Mesothelial cell of epicardium (in vitro differentiated cells): Measurements from ENCODE around the gene CTNNBL1. TPM values are rescaled to one million over a fixed set of nuclear protein-coding genes. Genes with fewer than 3 reads are reported as not detected.
"Not testable (repeated sequence)": the region's sequence is repeated elsewhere in the genome, so short reads cannot be mapped to it uniquely, and the experiment has no call there.

Experiments used
- DNase-seq, 2 experiments: peaks; one replicate each; pipeline ENCODE4 v3.0.0; 2021; ENCODE audit warnings: low spot score in 2 of 2; ENCODE audit not compliant: unreplicated experiment in 2 of 2
- H3K27ac Mint-ChIP-seq: 2 replicates; pipeline ENCODE4 v1.8.0; 2021; ENCODE audit warnings: mixed read lengths
- H3K27me3 Mint-ChIP-seq: 2 replicates; pipeline ENCODE4 v1.8.0; 2021; ENCODE audit warnings: low read depth, mixed read lengths
- H3K36me3 Mint-ChIP-seq: 2 replicates; pipeline ENCODE4 v1.8.0; 2021; ENCODE audit warnings: mixed read lengths
- H3K4me1 Mint-ChIP-seq: 2 replicates; pipeline ENCODE4 v1.8.0; 2021; ENCODE audit warnings: mixed read lengths
- H3K4me3 Mint-ChIP-seq: 2 replicates; pipeline ENCODE4 v1.8.0; 2021; ENCODE audit warnings: mild to moderate bottlenecking, moderate library complexity, mixed read lengths
- H3K9me3 Mint-ChIP-seq: 2 replicates; pipeline ENCODE4 v1.8.0; 2021; ENCODE audit warnings: mixed read lengths
- total RNA-seq: library from RNA; stranded (reverse); gene quantifications from 3 replicates; pipeline ENCODE4 v1.2.1, GENCODE V29; 2021
- TF ChIP-seq, protein P1 (sequence below): fragments of 200-600 bp; sonication (generic); IDR thresholded peaks from one replicate; pipeline ENCODE4 v1.5.0; 2021; ENCODE audit warnings: antibody characterized with exemption; ENCODE audit not compliant: unreplicated experiment

The CTNNBL1 gene
- total RNA-seq, 1 donor from 2014 or later: 59.0 TPM

GRCh38 chr20:37681384-37682112 lies 12.3 kb upstream of the CTNNBL1 start:
- H3K27ac Mint-ChIP-seq: no peak overlapping the region
- DNase-seq: no peak
- H3K4me3 Mint-ChIP-seq: no peak overlapping the region
- no peaks in the 10 kb centered on the region for H3K36me3 Mint-ChIP-seq
- peaks cover 51% of the 10 kb centered on the region for H3K27me3 Mint-ChIP-seq
- no peaks in the 10 kb centered on the region for H3K9me3 Mint-ChIP-seq
- H3K4me1 Mint-ChIP-seq: peaks cover 10% of the 10 kb centered on the region
- TF ChIP-seq, protein P1, sequence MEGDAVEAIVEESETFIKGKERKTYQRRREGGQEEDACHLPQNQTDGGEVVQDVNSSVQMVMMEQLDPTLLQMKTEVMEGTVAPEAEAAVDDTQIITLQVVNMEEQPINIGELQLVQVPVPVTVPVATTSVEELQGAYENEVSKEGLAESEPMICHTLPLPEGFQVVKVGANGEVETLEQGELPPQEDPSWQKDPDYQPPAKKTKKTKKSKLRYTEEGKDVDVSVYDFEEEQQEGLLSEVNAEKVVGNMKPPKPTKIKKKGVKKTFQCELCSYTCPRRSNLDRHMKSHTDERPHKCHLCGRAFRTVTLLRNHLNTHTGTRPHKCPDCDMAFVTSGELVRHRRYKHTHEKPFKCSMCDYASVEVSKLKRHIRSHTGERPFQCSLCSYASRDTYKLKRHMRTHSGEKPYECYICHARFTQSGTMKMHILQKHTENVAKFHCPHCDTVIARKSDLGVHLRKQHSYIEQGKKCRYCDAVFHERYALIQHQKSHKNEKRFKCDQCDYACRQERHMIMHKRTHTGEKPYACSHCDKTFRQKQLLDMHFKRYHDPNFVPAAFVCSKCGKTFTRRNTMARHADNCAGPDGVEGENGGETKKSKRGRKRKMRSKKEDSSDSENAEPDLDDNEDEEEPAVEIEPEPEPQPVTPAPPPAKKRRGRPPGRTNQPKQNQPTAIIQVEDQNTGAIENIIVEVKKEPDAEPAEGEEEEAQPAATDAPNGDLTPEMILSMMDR: no peak

- peaks cover 51% of the 10 kb centered on the region for H3K27me3 Mint-ChIP-seq
- H3K9me3 Mint-ChIP-seq, H3K4me3 Mint-ChIP-seq, H3K27ac Mint-ChIP-seq, DNase-seq, H3K4me1 Mint-ChIP-seq, H3K36me3 Mint-ChIP-seq: not testable (repeated sequence)
These were observed 10.7 kb upstream of the CTNNBL1 start for GRCh38 chr20:37683146-37683545.

- TF ChIP-seq, protein P1: no peak
- H3K27me3 Mint-ChIP-seq: peaks cover 68% of the 10 kb centered on the region
- no peaks in the 10 kb centered on the region for H3K4me1 Mint-ChIP-seq
- no peak overlapping the region for H3K27ac Mint-ChIP-seq
- no peaks in the 10 kb centered on the region for H3K9me3 Mint-ChIP-seq
- no peak overlapping the region for H3K4me3 Mint-ChIP-seq
- H3K36me3 Mint-ChIP-seq: no peaks in the 10 kb centered on the region
- DNase-seq: no peak
These were observed 6.9 kb upstream of the CTNNBL1 start for GRCh38 chr20:37686762-37687477.

DNA sequence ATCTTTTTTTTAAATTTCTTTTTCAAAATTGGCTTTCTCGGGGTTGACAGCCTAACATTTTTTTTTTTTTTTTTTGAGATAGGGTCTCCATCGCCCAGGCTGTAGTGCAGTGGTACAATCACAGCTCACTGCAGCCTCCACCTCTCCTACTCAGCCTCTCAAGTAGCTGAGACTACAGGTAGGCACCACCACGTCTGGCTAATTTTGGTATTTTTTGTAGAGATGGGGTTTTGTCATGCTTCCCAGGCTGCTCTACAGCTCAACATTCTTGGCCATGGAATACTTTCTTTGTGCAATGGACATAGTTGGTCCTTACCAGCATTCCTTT lies 6.4 kb upstream of the CTNNBL1 start:
- Mint-ChIP-seq H3K36me3 (no peaks in the 10 kb centered on the region), H3K4me1 (no peaks in the 10 kb centered on the region), H3K27me3 (peaks cover 64% of the 10 kb centered on the region), H3K27ac (no peak overlapping the region), H3K4me3 (no peak overlapping the region), H3K9me3 (no peaks in the 10 kb centered on the region)
- TF ChIP-seq, protein P1: no peak
- DNase-seq: no peak

DNA sequence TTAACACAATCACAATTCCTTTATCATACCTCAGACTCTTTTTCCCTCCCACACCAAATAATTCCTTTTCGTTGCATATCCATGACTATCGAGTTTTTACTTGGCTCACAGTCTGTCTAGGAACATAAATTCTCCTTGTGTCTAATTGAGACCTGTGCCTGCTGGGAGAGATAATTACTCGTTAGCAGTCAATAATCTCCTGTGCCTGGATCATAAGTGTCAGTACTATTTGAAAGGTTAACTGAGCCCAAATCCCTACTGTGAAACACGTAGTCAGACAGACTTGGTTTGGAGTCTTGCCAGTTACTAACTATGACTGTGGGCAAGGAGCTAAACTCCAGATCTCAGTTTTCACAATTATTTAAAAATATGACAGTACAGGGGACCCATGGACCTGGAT lies 5.7 kb upstream of the CTNNBL1 start:
- H3K27me3 Mint-ChIP-seq: peaks cover 63% of the 10 kb centered on the region
- H3K36me3 Mint-ChIP-seq: no peaks in the 10 kb centered on the region
- no peak overlapping the region for H3K4me3 Mint-ChIP-seq
- H3K27ac Mint-ChIP-seq: no peak overlapping the region
- DNase-seq: no peak
- TF ChIP-seq, protein P1: no peak
- no peaks in the 10 kb centered on the region for H3K9me3 Mint-ChIP-seq
- H3K4me1 Mint-ChIP-seq: peaks cover under 1% of the 10 kb centered on the region

DNA sequence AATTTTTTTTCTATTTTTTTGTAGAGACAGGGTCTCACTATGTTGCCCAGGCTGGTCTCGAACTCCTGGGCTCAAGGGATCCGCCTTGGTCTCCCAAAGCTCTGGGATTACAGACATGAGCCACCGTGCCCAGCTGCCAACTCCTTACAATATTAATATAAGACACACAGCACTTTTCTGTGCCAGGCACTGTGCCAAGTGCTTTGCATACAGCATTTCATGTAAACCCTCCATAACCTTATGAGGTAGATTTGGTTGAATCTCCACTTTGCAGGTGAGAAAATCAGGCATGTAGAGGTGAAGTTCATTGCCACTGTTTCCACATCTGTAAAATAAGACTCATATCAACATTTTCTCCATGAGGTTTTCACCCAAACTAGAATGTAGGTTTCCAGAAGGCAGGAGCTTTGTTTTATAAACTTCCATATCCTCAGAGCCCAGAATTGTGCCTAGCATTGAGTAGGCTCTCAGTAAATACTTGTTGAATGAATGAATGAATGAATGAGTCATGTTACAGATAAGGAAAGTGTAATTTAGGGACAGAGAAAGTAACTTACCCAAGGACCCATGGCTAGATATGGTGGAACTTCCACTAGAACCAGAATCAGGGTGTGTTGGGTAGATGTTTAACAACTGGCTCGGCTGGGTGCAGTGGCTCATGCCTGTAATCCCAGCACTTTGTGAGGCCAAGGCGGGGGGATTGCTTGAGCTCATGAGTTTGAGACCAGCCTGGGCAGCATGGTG lies 3.0 kb upstream of the CTNNBL1 start:
- Mint-ChIP-seq H3K9me3 (no peaks in the 10 kb centered on the region), H3K27ac (no peak overlapping the region), H3K36me3 (no peaks in the 10 kb centered on the region), H3K4me1 (peaks cover 18% of the 10 kb centered on the region), H3K27me3 (peaks cover 52% of the 10 kb centered on the region), H3K4me3 (no peak overlapping the region)
- DNase-seq: no peak
- TF ChIP-seq, protein P1: no peak
